GM12878 (cell line): ENCODE data around the gene UBXN7. TPM values are rescaled to one million over a fixed set of nuclear protein-coding genes. Genes with fewer than 3 reads are reported as not detected.
"Not testable (repeated sequence)": the region's sequence is repeated elsewhere in the genome, so short reads cannot be mapped to it uniquely, and the experiment has no call there.

Experiments used
- ATAC-seq: fragments of 200-7000 bp; cut with Tn5 transposase; 3 replicates; pipeline ENCODE4 v1.9.1; 2020; ENCODE audit warnings: mild to moderate bottlenecking, moderate library complexity
- BruUV-seq: library from RNA; stranded (reverse); fragments of 400-500 nt; replicated peaks from 2 replicates; lab custom pipeline; 2021; lab: Mats Ljungman, UMichigan
- CTCF ChIA-PET: fragments of 300-600 bp; sonication (Branson Sonifier 250); formaldehyde crosslinking; extraction: SDS; loops from one replicate; lab custom pipeline; 2021; ENCODE audit warnings: inconsistent platforms; lab: Yijun Ruan, JAX
- POLR2A ChIA-PET: fragments of 350-600 bp; formaldehyde crosslinking; extraction: SDS; loops from one replicate; lab custom pipeline; 2021; ENCODE audit warnings: inconsistent platforms; lab: Charles Lee
- RAD21 ChIA-PET: fragments of 300-600 bp; sonication (Branson Sonifier 250); formaldehyde crosslinking; loops from one replicate; lab custom pipeline; 2023; ENCODE audit warnings: antibody characterized with exemption; ENCODE audit not compliant: unreplicated experiment; lab: Charles Lee
- SMC1A ChIA-PET: fragments of 300-600 bp; sonication (Branson Sonifier 250); formaldehyde crosslinking; loops from one replicate; lab custom pipeline; 2023; ENCODE audit not compliant: unreplicated experiment, uncharacterized antibody; lab: Charles Lee
- DNase-seq: peaks from one replicate; pipeline ENCODE4 v3.0.0-alpha.2; 2011; ENCODE audit warnings: low read depth, low spot score
- FAIRE-seq: peaks from 3 replicates; lab custom pipeline; 2011; peaks lifted over from hg19 to GRCh38; lab: Jason Lieb, UNC
- H2AFZ ChIP-seq: 2 replicates; pipeline ENCODE4 v1.6.0; 2011; ENCODE audit warnings: low read depth, low read length, control low read depth; ENCODE audit not compliant: control insufficient read depth
- H3K27ac ChIP-seq: 2 replicates; pipeline ENCODE4 v1.5.1; 2011; ENCODE audit warnings: control low read depth; ENCODE audit not compliant: control insufficient read depth, insufficient read depth
- H3K27me3 ChIP-seq, 2 experiments: replicated peaks in 1 of 2; 2 replicates each; pipeline versions ENCODE4 v1.6.0 to v1.6.1; 2011; ENCODE audit warnings: low read length in 1 of 2; ENCODE audit not compliant: control insufficient read depth in 2 of 2, insufficient read depth in 2 of 2
- H3K36me3 ChIP-seq, 2 experiments: 2 replicates each; pipeline ENCODE4 v1.5.1; 2011; ENCODE audit warnings: low read length in 1 of 2; ENCODE audit not compliant: control insufficient read depth in 2 of 2, insufficient read depth in 2 of 2
- H3K4me1 ChIP-seq: 2 replicates; pipeline ENCODE4 v1.6.1; 2011; ENCODE audit warnings: mild to moderate bottlenecking, low read length, moderate library complexity, mixed read lengths; ENCODE audit not compliant: control insufficient read depth, insufficient read depth
- H3K4me2 ChIP-seq: 2 replicates; pipeline ENCODE4 v1.6.0; 2011; ENCODE audit warnings: control low read depth; ENCODE audit not compliant: control insufficient read depth, insufficient read depth
- H3K4me3 ChIP-seq: fragments of 200-600 bp; sonication (generic); 2 replicates; pipeline ENCODE4 v1.5.1; 2016
- H3K79me2 ChIP-seq: 2 replicates; pipeline ENCODE4 v1.6.0; 2011; ENCODE audit warnings: low read length; ENCODE audit not compliant: control insufficient read depth, insufficient read depth
- H3K9ac ChIP-seq: 2 replicates; pipeline ENCODE4 v1.8.0; 2011; ENCODE audit warnings: low read length, control low read depth, mixed read lengths; ENCODE audit not compliant: control insufficient read depth, insufficient read depth
- H3K9me3 ChIP-seq: replicated peaks from 3 replicates; pipeline ENCODE4 v1.5.1; 2011; ENCODE audit warnings: mild to moderate bottlenecking, low read length; ENCODE audit not compliant: control insufficient read depth, insufficient read depth
- H4K20me1 ChIP-seq: 2 replicates; pipeline ENCODE4 v1.6.0; 2011; ENCODE audit not compliant: control insufficient read depth, insufficient read depth
- ATF7 ChIP-seq: fragments of 450-650 bp; IDR thresholded peaks from 2 replicates; pipeline ENCODE4 v1.6.1; 2016; ENCODE audit warnings: low read depth, mild to moderate bottlenecking
- CHD2 ChIP-seq: IDR thresholded peaks from 2 replicates; pipeline ENCODE4 v1.6.1; 2011; ENCODE audit warnings: low read depth, low read length, improper control_type of control experiment, borderline replicate concordance
- DPF2 ChIP-seq: fragments of 450-650 bp; IDR thresholded peaks from 2 replicates; pipeline ENCODE4 v1.6.1; 2017; ENCODE audit warnings: mild to moderate bottlenecking
- KLF5 ChIP-seq: fragments of 450-650 bp; IDR thresholded peaks from 2 replicates; pipeline ENCODE4 v1.6.1; 2014; ENCODE audit warnings: mild to moderate bottlenecking; ENCODE audit not compliant: partially characterized antibody
- MLLT1 ChIP-seq: fragments of 450-650 bp; IDR thresholded peaks from 2 replicates; pipeline ENCODE4 v1.6.1; 2016; ENCODE audit warnings: mild to moderate bottlenecking
- SIX5 ChIP-seq: IDR thresholded peaks from 2 replicates; pipeline ENCODE4 v1.6.1; 2011; ENCODE audit warnings: mild to moderate bottlenecking, low read depth, low read length, moderate library complexity; ENCODE audit not compliant: severe bottlenecking
- SMC3 ChIP-seq: IDR thresholded peaks from 2 replicates; pipeline ENCODE4 v1.6.1; 2011; ENCODE audit warnings: low read length, improper control_type of control experiment, borderline replicate concordance
- ZNF24 ChIP-seq: fragments of 450-650 bp; IDR thresholded peaks from 2 replicates; pipeline ENCODE4 v1.6.1; 2017; ENCODE audit warnings: antibody characterized with exemption, mild to moderate bottlenecking
- WGBS: methylation state at CpG from one replicate; pipeline ENCODE4 v1.1.6; 2016; ENCODE audit warnings: low lambda C conversion rate; ENCODE audit not compliant: insufficient replicate concordance, insufficient coverage; ENCODE audit errors: missing lambda C conversion rate; 5-methylcytosine and 5-hydroxymethylcytosine counted together
- in situ Hi-C: fragments of 300-500 bp; cut with MboI; formaldehyde crosslinking; loops from 9 replicates; pipeline ENCODE4 v1.14.3; 2018; ENCODE audit warnings: mixed read lengths
- intact Hi-C: fragments of 100-400 bp; cut with micrococcal nuclease; formaldehyde crosslinking; loops from one replicate; pipeline ENCODE4 v1.14.2; 2022; ENCODE audit not compliant: unreplicated experiment
- polyA plus RNA-seq, 11 experiments: library from polyadenylated mRNA; depleted of rRNA in 4 of 11; unstranded in 6 of 11; stranded (reverse) in 5 of 11; fragments of >200 nt; fragmentation: Nextera tagmentation in 4 of 11; fragmentation: Illumina TruSeq in 1 of 11; extraction: Ambion mirVana in 4 of 11; extraction: Trizol in 1 of 11; gene quantifications; 1 replicate in 1 of 11; 2 replicates in 10 of 11; pipeline versions ENCODE4 v1.2.1 to v1.2.3, GENCODE V29; 2011 to 2016; ENCODE audit warnings: inconsistent platforms in 2 of 11, missing spikeins in 2 of 11, low read depth in 1 of 11
- total RNA-seq, 4 experiments: library from RNA; depleted of rRNA in 3 of 4; stranded (reverse); fragments of >200 nt in 3 of 4; fragmentation: Illumina TruSeq in 1 of 4; extraction: Trizol in 1 of 4; gene quantifications; 2 replicates each; pipeline versions ENCODE4 v1.2.1 to v1.2.3, GENCODE V29; 2013 to 2021

Gene UBXN7
- total and polyA plus RNA-seq, 10 of the 15 experiments (the other 5 are each of a cell fraction or from before 2014, with no cell fraction given): 4.8 to 78.4 (median 24.9) TPM

- TF ChIP-seq SIX5: no peak
- TF ChIP-seq MLLT1: peak; percentile 47; the same call in 1 of the 2 replicates
- no peak for TF ChIP-seq SMC3
- no peak for TF ChIP-seq KLF5
These were observed 768 bp downstream of the UBXN7 start (continued) for GRCh38 chr3:196431181-196432136.

GRCh38 chr3:196428041-196428440 lies 4.2 kb downstream of the UBXN7 start:
- ATAC-seq: no peak
- in situ Hi-C loops: loop anchor here (25.0 kb wide), 1 partner anchor 1291 kb away; no protein-coding TSS in a partner anchor

GRCh38 chr3:196424421-196424820 lies 7.8 kb downstream of the UBXN7 start:
- POLR2A ChIA-PET: interaction anchor here (0.7 to 1.5 kb wide), 4 partner anchors 9 to 143 kb away, joined by 3 to 7 read pairs (median 4); no protein-coding TSS in a partner anchor
- FAIRE-seq: not testable (repeated sequence)

More at GRCh38 chr3:196428041-196428440, 4.2 kb downstream of the UBXN7 start:
- H3K4me2 ChIP-seq: no peak overlapping the region
- peaks cover 0 to 2% of the 10 kb centered on the region in 2 experiments; a peak in 1 of 4 replicates for H3K36me3 ChIP-seq
- intact Hi-C loops: no loop called here
- peaks cover 3% of the 10 kb centered on the region; the same call in 1 of the 2 replicates for H3K4me1 ChIP-seq
- ChIA-PET CTCF (no interaction called here), RAD21 (interaction anchor here (1.3 kb wide), 1 partner anchor 13 kb away, joined by 4 read pairs; no protein-coding TSS in a partner anchor), POLR2A (interaction anchor here (0.6 to 1.5 kb wide), 4 partner anchors 8 to 67 kb away, joined by 3 to 5 read pairs (median 4); no protein-coding TSS in a partner anchor), SMC1A (interaction anchor here (1.0 to 1.6 kb wide), 3 partner anchors 9 to 12 kb away, joined by 3 to 5 read pairs (median 3); no protein-coding TSS in a partner anchor)
- H3K9ac ChIP-seq: no peak overlapping the region
- H3K27ac ChIP-seq: no peak overlapping the region
- no peaks in the 10 kb centered on the region for H3K9me3 ChIP-seq
- no peak overlapping the region for H3K4me3 ChIP-seq
- no peaks in the 10 kb centered on the region for H3K27me3 ChIP-seq
- WGBS: 98% methylated on average over 6 of the region's 6 CpGs
- no peak overlapping the region for H2AFZ ChIP-seq
- BruUV-seq: no TSS peak
- no peak for TF ChIP-seq CHD2
- no peak for TF ChIP-seq DPF2
- no peak for TF ChIP-seq ZNF24
- no peak for TF ChIP-seq ATF7
- H4K20me1 ChIP-seq: no peaks in the 10 kb centered on the region
- DNase-seq (no peak), FAIRE-seq (no peak)
- H3K79me2 ChIP-seq: peaks cover 83% of the 10 kb centered on the region

More at GRCh38 chr3:196424421-196424820, 7.8 kb downstream of the UBXN7 start:
- H3K4me3 ChIP-seq, H3K27ac ChIP-seq, DNase-seq, H4K20me1 ChIP-seq, BruUV-seq, in situ Hi-C loops, intact Hi-C loops, H3K36me3 ChIP-seq, H3K9ac ChIP-seq, H3K9me3 ChIP-seq, ATAC-seq, H3K4me2 ChIP-seq, H2AFZ ChIP-seq, H3K4me1 ChIP-seq, H3K27me3 ChIP-seq: not testable (repeated sequence)
- peaks cover 89% of the 10 kb centered on the region for H3K79me2 ChIP-seq
- ChIA-PET CTCF (interaction anchor here (0.6 to 0.8 kb wide), 3 partner anchors 93 to 419 kb away, joined by 3 read pairs; no protein-coding TSS in a partner anchor), RAD21 (interaction anchor here (0.7 kb wide), 2 partner anchors 24 to 45 kb away, joined by 3 read pairs; no protein-coding TSS in a partner anchor), SMC1A (interaction anchor here (0.6 to 1.4 kb wide), 3 partner anchors 11 to 31 kb away, joined by 3 to 5 read pairs (median 3); no protein-coding TSS in a partner anchor)
- 96% methylated on average over 2 of the region's 6 CpGs for WGBS
